GM12873 (cell line): Measurements from ENCODE around the gene TM7SF2.

Experiments used
- TF ChIP-seq, protein P1 (sequence below): IDR thresholded peaks from 2 replicates; pipeline ENCODE4 v1.5.1; 2012; ENCODE audit warnings: low read depth, mild to moderate bottlenecking, moderate library complexity, low read length, control low read depth; ENCODE audit not compliant: insufficient read depth; ENCODE audit errors: missing control alignments

Gene TM7SF2

DNA sequence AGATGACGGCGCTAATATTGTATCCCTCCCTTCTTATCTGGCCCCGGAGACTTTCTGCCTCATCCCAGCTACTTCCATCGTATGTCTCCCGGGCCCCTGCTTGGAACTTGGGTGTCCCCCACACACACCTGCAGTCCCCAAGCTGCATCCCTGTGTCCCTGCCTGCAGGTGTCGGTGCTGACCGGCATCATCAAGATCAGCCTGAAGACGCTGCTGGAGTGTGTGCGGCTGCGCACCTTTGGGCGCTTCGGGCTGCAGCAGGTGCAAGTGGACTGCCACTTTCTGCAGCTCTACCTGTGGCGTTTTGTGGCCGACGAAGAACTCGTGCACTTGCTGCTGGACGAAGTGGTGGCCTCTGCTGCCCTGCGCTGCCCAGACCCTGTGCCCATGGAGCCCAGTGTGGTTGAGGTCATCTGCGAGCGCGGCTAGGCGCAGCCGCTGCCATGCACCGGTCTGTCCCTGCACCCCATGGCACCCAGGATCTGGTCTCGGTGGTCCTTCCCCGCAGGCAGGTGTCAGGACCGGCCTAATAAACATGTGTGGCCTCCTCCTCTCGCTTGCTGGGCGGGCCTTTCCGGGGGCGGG is 421 bp upstream of the TM7SF2 start:
- TF ChIP-seq, protein P1, sequence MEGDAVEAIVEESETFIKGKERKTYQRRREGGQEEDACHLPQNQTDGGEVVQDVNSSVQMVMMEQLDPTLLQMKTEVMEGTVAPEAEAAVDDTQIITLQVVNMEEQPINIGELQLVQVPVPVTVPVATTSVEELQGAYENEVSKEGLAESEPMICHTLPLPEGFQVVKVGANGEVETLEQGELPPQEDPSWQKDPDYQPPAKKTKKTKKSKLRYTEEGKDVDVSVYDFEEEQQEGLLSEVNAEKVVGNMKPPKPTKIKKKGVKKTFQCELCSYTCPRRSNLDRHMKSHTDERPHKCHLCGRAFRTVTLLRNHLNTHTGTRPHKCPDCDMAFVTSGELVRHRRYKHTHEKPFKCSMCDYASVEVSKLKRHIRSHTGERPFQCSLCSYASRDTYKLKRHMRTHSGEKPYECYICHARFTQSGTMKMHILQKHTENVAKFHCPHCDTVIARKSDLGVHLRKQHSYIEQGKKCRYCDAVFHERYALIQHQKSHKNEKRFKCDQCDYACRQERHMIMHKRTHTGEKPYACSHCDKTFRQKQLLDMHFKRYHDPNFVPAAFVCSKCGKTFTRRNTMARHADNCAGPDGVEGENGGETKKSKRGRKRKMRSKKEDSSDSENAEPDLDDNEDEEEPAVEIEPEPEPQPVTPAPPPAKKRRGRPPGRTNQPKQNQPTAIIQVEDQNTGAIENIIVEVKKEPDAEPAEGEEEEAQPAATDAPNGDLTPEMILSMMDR = peak; percentile 5

GRCh38 chr11:65112546-65113360 is 1.1 kb downstream of the TM7SF2 start:
- TF ChIP-seq, protein P1 = peak; percentile 89

- TF ChIP-seq, protein P1 = no peak
Measured at GRCh38 chr11:65113361-65113756, 1.7 kb downstream of the TM7SF2 start.

- TF ChIP-seq, protein P1 = no peak
Measured at GRCh38 chr11:65113839-65114238, 2.2 kb downstream of the TM7SF2 start.

GRCh38 chr11:65114538-65115171 is 3.0 kb downstream of the TM7SF2 start:
- TF ChIP-seq, protein P1 = no peak

- TF ChIP-seq, protein P1 = no peak
Measured at GRCh38 chr11:65115361-65116082, 3.9 kb downstream of the TM7SF2 start.
